Lower lobe of right lung (tissue), 2 donors: ENCODE data around the gene LRRFIP1. TPM values are rescaled to one million over a fixed set of nuclear protein-coding genes. Genes with fewer than 3 reads are reported as not detected.

Experiments
- ATAC-seq, 2 donors: fragments of 200-7000 bp; cut with Tn5 transposase; one replicate each; pipeline ENCODE4 v1.9.1; 2020 to 2022; ENCODE audit warnings: mild to moderate bottlenecking in 2 of 2, moderate library complexity in 2 of 2
- DNase-seq: peaks from one replicate; pipeline ENCODE4 v3.0.0-alpha.2; 2020
- H3K27ac ChIP-seq: fragments of 200-600 bp; one replicate; pipeline ENCODE4 v1.8.0; 2022
- H3K27me3 ChIP-seq: fragments of 200-600 bp; one replicate; pipeline ENCODE4 v1.8.0; 2022; ENCODE audit warnings: low read depth
- H3K36me3 ChIP-seq: fragments of 200-600 bp; one replicate; pipeline ENCODE4 v1.8.0; 2022; ENCODE audit warnings: mild to moderate bottlenecking
- H3K4me1 ChIP-seq: fragments of 200-600 bp; one replicate; pipeline ENCODE4 v1.8.0; 2022
- H3K4me3 ChIP-seq: fragments of 200-600 bp; one replicate; pipeline ENCODE4 v1.8.0; 2022; ENCODE audit warnings: mild to moderate bottlenecking
- H3K9me3 ChIP-seq: fragments of 200-600 bp; one replicate; pipeline ENCODE4 v1.8.0; 2022
- CTCF ChIP-seq: fragments of 200-600 bp; IDR thresholded peaks from one replicate; pipeline ENCODE4 v1.8.0; 2022; ENCODE audit warnings: antibody characterized with exemption, mild to moderate bottlenecking
- intact Hi-C: fragments of 100-400 bp; cut with DNase I; formaldehyde crosslinking; loops from one replicate; pipeline ENCODE4 v1.11.0; 2022
- total RNA-seq: library from RNA; stranded (reverse); fragmentation: NEBNext Ultra II Directional; extraction: Animal tissue kit (Norgen Biotek cat#: 25700); gene quantifications from one replicate; pipeline ENCODE4 v1.2.1, GENCODE V29; 2021
- donor health status: DM: no; HTN: yes; CAD: no; lungs with severe emphysema.

Gene LRRFIP1
- total RNA-seq, 1 donor from 2014 or later: 180 TPM

- Histone ChIP-seq H3K27me3 (no peaks in the 10 kb centered on the region), H3K4me3 (peak overlapping the region; percentile 17), H3K9me3 (no peaks in the 10 kb centered on the region), H3K27ac (peak overlapping the region; percentile 61), H3K36me3 (no peaks in the 10 kb centered on the region), H3K4me1 (peaks cover 100% of the 10 kb centered on the region)
- no peak for ATAC-seq
- DNase-seq: no peak
- no peak for TF ChIP-seq CTCF
- intact Hi-C loops: no loop called here
These were observed 70.9 kb downstream of the LRRFIP1 start for GRCh38 chr2:237698358-237698694.

- TF ChIP-seq CTCF: no peak
- intact Hi-C loops: no loop called here
- DNase-seq: no peak
These were observed 72.6 kb downstream of the LRRFIP1 start for GRCh38 chr2:237699870-237700511.

GRCh38 chr2:237700512-237701032, 73.2 kb downstream of the LRRFIP1 start:
- no peaks in the 10 kb centered on the region for H3K27me3 ChIP-seq
- intact Hi-C loops: no loop called here
- H3K9me3 ChIP-seq: no peaks in the 10 kb centered on the region
- no peaks in the 10 kb centered on the region for H3K36me3 ChIP-seq
- peaks cover 100% of the 10 kb centered on the region for H3K4me1 ChIP-seq
- TF ChIP-seq CTCF: no peak
- no peak overlapping the region for H3K4me3 ChIP-seq
- ATAC-seq (peak; percentile 25 to 33), DNase-seq (no peak)
- H3K27ac ChIP-seq: peak overlapping the region; percentile 83

More at GRCh38 chr2:237699870-237700511, 72.6 kb downstream of the LRRFIP1 start:
- no peaks in the 10 kb centered on the region for H3K27me3 ChIP-seq
- H3K9me3 ChIP-seq: no peaks in the 10 kb centered on the region
- H3K27ac ChIP-seq: peak overlapping the region; percentile 83
- H3K36me3 ChIP-seq: no peaks in the 10 kb centered on the region
- no peak for ATAC-seq
- peaks cover 100% of the 10 kb centered on the region for H3K4me1 ChIP-seq
- H3K4me3 ChIP-seq: no peak overlapping the region

- peak overlapping the region; percentile 83 for H3K27ac ChIP-seq
- intact Hi-C loops: no loop called here
- no peak for ATAC-seq
- no peaks in the 10 kb centered on the region for H3K27me3 ChIP-seq
- DNase-seq: no peak
- peaks cover 100% of the 10 kb centered on the region for H3K4me1 ChIP-seq
- no peak overlapping the region for H3K4me3 ChIP-seq
- TF ChIP-seq CTCF: no peak
- H3K36me3 ChIP-seq: no peaks in the 10 kb centered on the region
- H3K9me3 ChIP-seq: no peaks in the 10 kb centered on the region
These were observed 73.9 kb downstream of the LRRFIP1 start for GRCh38 chr2:237701033-237701858.

- H3K27me3 ChIP-seq: no peaks in the 10 kb centered on the region
- H3K4me3 ChIP-seq: peak overlapping the region; percentile 14
- no peaks in the 10 kb centered on the region for H3K36me3 ChIP-seq
- H3K27ac ChIP-seq: peak overlapping the region; percentile 83
- ATAC-seq: no peak
- peaks cover 100% of the 10 kb centered on the region for H3K4me1 ChIP-seq
- intact Hi-C loops: no loop called here
- H3K9me3 ChIP-seq: no peaks in the 10 kb centered on the region
- no peak for TF ChIP-seq CTCF
- DNase-seq: no peak
These were observed 74.5 kb downstream of the LRRFIP1 start for GRCh38 chr2:237701859-237702390.
